ENCODE data around the gene NTM.

Gene NTM

DNA sequence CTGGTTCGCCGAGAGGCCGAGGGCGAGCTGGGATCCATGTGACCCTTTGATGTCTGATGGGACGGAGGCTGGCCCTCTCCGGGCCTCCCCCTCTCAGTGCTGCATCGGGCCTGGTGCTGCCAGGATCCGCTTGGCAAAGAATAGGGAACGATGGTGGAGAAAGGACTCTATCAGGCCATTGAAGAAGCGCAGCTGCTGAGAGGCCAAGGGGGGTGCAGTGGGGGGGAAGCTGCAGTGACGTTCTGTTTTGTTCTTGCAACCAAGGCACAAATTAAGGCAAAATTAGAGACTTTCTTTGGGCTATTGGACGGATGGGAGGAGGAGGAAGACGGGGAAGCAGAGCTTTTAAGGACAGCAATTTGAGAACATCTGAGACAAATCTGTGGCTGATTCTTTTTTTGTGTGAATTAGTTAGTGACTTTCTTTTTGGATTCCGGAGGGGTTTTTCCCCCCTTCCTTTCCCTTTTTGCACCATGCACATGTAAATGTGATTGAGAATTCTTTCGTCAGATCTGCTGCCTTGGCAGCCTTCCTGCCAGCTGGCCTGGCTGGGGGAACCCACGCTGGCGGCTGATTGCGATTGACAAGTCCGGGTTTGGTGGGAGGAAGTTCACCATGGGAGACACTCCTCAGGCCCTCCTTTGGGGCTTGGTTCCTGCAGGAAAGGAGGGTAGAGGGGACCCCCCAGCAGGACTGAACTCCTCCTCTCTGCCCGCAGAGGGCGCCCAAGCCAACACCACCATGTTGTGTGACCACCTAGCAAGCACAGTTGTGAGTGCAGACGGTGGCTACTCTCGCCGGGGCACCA, 214.6 kb downstream of the NTM start:
- TF ChIP-seq, protein P1, sequence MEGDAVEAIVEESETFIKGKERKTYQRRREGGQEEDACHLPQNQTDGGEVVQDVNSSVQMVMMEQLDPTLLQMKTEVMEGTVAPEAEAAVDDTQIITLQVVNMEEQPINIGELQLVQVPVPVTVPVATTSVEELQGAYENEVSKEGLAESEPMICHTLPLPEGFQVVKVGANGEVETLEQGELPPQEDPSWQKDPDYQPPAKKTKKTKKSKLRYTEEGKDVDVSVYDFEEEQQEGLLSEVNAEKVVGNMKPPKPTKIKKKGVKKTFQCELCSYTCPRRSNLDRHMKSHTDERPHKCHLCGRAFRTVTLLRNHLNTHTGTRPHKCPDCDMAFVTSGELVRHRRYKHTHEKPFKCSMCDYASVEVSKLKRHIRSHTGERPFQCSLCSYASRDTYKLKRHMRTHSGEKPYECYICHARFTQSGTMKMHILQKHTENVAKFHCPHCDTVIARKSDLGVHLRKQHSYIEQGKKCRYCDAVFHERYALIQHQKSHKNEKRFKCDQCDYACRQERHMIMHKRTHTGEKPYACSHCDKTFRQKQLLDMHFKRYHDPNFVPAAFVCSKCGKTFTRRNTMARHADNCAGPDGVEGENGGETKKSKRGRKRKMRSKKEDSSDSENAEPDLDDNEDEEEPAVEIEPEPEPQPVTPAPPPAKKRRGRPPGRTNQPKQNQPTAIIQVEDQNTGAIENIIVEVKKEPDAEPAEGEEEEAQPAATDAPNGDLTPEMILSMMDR (IDR thresholded peaks at IDR 0.05) = no peak
- Histone ChIP-seq H3K4me2 (ENCODE audit: low read length) (no peak overlapping the region), H3K27me3 (ENCODE audit: control insufficient read depth, insufficient read depth, low read length) (no peaks in the 10 kb centered on the region), H3K36me3 (ENCODE audit: control insufficient read depth, insufficient read depth, low read length) (no peaks in the 10 kb centered on the region), H2AFZ (no peak overlapping the region), H3K9ac (no peak overlapping the region), H3K79me2 (no peaks in the 10 kb centered on the region), H3K27ac (no peak overlapping the region), H3K9me3 (ENCODE audit: control insufficient read depth, low read length) (no peaks in the 10 kb centered on the region), H3K4me1 (no peaks in the 10 kb centered on the region), H3K4me3 (ENCODE audit: low read depth, low read length) (no peak overlapping the region)

DNA sequence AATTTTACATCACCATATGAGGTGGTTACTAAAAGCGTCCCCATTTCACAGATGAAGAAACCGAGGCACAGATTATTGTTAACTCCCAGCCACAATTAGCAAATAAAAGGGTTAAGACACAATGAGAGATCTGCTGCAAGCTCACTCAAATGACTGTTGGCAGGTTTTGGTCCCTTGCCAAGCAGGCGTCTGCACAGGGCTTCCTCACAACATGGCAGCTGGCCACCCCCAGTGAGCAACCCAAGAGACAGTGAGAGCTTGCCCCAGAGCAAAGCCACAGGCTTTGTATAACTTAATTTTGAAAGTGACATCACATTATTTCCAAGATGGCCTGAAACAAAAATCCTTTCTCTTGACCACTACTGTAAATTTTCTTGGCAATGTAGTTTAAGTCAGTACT, 217.6 kb downstream of the NTM start:
- no peaks in the 10 kb centered on the region for H3K4me1 ChIP-seq

DNA sequence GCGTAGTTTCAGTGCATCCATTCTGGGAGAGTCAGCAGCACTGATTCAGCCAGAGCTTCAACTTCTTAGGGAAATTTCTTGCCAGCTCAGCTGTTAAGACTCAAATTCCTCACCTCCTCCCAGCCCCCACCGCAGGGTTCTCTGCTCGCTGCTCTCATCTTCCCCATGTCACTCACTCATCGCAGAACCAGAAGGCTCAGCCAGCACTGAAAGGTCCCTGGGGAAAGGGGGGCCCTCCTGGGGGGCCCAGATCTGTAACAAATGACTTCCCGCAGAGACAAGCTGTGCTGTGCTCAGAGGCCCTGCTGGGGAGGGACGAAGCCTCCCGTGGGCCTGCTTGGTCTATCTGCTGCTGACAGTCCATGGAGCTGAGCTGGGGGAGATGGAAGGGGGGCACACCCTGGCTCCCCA, 220.6 kb downstream of the NTM start:
- Histone ChIP-seq H2AFZ (no peak overlapping the region), H3K4me1 (no peaks in the 10 kb centered on the region), H3K9ac (no peak overlapping the region), H3K27ac (no peak overlapping the region), H3K79me2 (no peaks in the 10 kb centered on the region), H3K27me3 (ENCODE audit: control insufficient read depth, insufficient read depth, low read length) (no peaks in the 10 kb centered on the region), H3K36me3 (ENCODE audit: control insufficient read depth, insufficient read depth, low read length) (no peaks in the 10 kb centered on the region), H3K4me3 (ENCODE audit: low read depth, low read length) (no peak overlapping the region), H3K9me3 (ENCODE audit: control insufficient read depth, low read length) (no peaks in the 10 kb centered on the region), H3K4me2 (ENCODE audit: low read length) (no peak overlapping the region)
- TF ChIP-seq, protein P1 (IDR thresholded peaks at IDR 0.05) = no peak

More for the DNA sequence above, 217.6 kb downstream of the NTM start:
- Histone ChIP-seq H2AFZ (no peak overlapping the region), H3K4me3 (ENCODE audit: low read depth, low read length) (no peak overlapping the region), H3K9me3 (ENCODE audit: control insufficient read depth, low read length) (no peaks in the 10 kb centered on the region), H3K36me3 (ENCODE audit: control insufficient read depth, insufficient read depth, low read length) (no peaks in the 10 kb centered on the region), H3K27me3 (ENCODE audit: control insufficient read depth, insufficient read depth, low read length) (no peaks in the 10 kb centered on the region), H3K4me2 (ENCODE audit: low read length) (no peak overlapping the region), H3K27ac (no peak overlapping the region), H3K9ac (no peak overlapping the region), H3K79me2 (no peaks in the 10 kb centered on the region)
- TF ChIP-seq, protein P1 (IDR thresholded peaks at IDR 0.05) = no peak

DNA sequence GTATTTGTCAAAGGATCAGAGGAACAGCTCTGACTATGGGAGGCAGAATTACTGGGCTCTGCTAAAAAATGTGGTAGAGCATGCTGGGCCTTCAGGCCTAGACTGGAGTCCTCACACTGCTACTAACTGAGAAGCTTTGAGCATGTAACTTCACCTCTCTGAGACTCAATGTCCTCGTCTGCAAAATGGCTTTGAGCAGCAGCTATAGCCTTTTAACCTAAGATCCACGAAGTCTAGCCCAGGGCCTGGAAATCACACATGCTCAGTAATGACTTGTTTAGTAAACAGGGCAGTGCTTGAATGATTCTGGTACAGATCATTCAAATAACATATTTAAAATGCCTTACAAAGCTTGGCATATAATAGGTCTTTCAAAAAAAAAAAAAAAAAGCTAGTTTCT, 221.7 kb downstream of the NTM start:
- no peak overlapping the region for H2AFZ ChIP-seq
- no peaks in the 10 kb centered on the region for H3K79me2 ChIP-seq
- H3K4me2 ChIP-seq (ENCODE audit: low read length) = no peak overlapping the region
- H3K9me3 ChIP-seq (ENCODE audit: control insufficient read depth, low read length) = no peaks in the 10 kb centered on the region
- H3K27me3 ChIP-seq (ENCODE audit: control insufficient read depth, insufficient read depth, low read length) = no peaks in the 10 kb centered on the region
- H3K36me3 ChIP-seq (ENCODE audit: control insufficient read depth, insufficient read depth, low read length) = no peaks in the 10 kb centered on the region
- TF ChIP-seq, protein P1 (IDR thresholded peaks at IDR 0.05) = no peak
- no peak overlapping the region for H3K27ac ChIP-seq
- no peak overlapping the region for H3K9ac ChIP-seq
- no peaks in the 10 kb centered on the region for H3K4me1 ChIP-seq
- H3K4me3 ChIP-seq (ENCODE audit: low read depth, low read length) = no peak overlapping the region

DNA sequence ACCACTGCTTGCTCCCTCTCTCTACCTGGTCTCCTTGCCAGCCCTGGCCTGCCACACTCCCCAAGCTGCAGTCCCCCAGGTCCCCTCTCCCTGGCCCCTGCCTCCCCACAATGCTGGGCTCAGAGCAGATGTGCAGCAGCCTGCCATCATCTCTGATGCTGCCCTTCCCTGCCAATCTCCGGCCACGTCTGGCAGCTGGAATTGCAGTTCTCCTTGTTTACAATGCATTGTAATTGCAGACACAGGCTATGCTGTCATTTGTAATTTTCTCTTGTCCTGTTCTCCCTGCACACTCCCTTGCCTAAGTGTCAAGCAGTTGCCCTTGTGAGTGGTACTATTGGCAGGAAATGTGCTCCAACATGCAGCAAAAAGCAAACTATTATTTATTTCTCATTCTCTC, 222.3 kb downstream of the NTM start:
- no peaks in the 10 kb centered on the region for H3K36me3 ChIP-seq (ENCODE audit: control insufficient read depth, insufficient read depth, low read length)
- no peaks in the 10 kb centered on the region for H3K9me3 ChIP-seq (ENCODE audit: control insufficient read depth, low read length)
- H3K4me3 ChIP-seq (ENCODE audit: low read depth, low read length) = no peak overlapping the region
- H3K9ac ChIP-seq = no peak overlapping the region
- H3K4me2 ChIP-seq (ENCODE audit: low read length) = no peak overlapping the region
- H3K79me2 ChIP-seq = no peaks in the 10 kb centered on the region
- no peak overlapping the region for H3K27ac ChIP-seq
- H2AFZ ChIP-seq = no peak overlapping the region
- TF ChIP-seq, protein P1 (IDR thresholded peaks at IDR 0.05) = no peak
- no peaks in the 10 kb centered on the region for H3K27me3 ChIP-seq (ENCODE audit: control insufficient read depth, insufficient read depth, low read length)
- H3K4me1 ChIP-seq = no peaks in the 10 kb centered on the region

Data from parathyroid adenoma (tissue), 2 donors.